GM10248 (cell line): ENCODE results near the gene RASA3.

Experiments used
- CTCF ChIA-PET: fragments of 300-600 bp; sonication (Branson Sonifier 250); formaldehyde crosslinking; extraction: SDS; loops from one replicate; lab custom pipeline; 2021; ENCODE audit warnings: antibody characterized with exemption; lab: Yijun Ruan, JAX
- POLR2A ChIA-PET: fragments of 350-650 bp; sonication (Branson Sonifier 250); formaldehyde crosslinking; extraction: SDS; loops from one replicate; lab custom pipeline; 2020; ENCODE audit warnings: antibody characterized with exemption; lab: Yijun Ruan, JAX
- DNase-seq: peaks from one replicate; pipeline ENCODE4 v3.0.0; 2012; ENCODE audit errors: extremely low spot score
- TF ChIP-seq, protein P1 (sequence below): IDR thresholded peaks from 2 replicates; pipeline ENCODE4 v1.5.1; 2012; ENCODE audit warnings: mild to moderate bottlenecking, low read depth; ENCODE audit errors: extremely low read depth, missing control alignments, control extremely low read depth

The RASA3 gene

GRCh38 chr13:113955691-113956090, 176.7 kb downstream of the RASA3 start:
- CTCF ChIA-PET, result no interaction called here
- POLR2A ChIA-PET, result no interaction called here
- no peak for DNase-seq
- TF ChIP-seq, protein P1, sequence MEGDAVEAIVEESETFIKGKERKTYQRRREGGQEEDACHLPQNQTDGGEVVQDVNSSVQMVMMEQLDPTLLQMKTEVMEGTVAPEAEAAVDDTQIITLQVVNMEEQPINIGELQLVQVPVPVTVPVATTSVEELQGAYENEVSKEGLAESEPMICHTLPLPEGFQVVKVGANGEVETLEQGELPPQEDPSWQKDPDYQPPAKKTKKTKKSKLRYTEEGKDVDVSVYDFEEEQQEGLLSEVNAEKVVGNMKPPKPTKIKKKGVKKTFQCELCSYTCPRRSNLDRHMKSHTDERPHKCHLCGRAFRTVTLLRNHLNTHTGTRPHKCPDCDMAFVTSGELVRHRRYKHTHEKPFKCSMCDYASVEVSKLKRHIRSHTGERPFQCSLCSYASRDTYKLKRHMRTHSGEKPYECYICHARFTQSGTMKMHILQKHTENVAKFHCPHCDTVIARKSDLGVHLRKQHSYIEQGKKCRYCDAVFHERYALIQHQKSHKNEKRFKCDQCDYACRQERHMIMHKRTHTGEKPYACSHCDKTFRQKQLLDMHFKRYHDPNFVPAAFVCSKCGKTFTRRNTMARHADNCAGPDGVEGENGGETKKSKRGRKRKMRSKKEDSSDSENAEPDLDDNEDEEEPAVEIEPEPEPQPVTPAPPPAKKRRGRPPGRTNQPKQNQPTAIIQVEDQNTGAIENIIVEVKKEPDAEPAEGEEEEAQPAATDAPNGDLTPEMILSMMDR, result no peak

DNA sequence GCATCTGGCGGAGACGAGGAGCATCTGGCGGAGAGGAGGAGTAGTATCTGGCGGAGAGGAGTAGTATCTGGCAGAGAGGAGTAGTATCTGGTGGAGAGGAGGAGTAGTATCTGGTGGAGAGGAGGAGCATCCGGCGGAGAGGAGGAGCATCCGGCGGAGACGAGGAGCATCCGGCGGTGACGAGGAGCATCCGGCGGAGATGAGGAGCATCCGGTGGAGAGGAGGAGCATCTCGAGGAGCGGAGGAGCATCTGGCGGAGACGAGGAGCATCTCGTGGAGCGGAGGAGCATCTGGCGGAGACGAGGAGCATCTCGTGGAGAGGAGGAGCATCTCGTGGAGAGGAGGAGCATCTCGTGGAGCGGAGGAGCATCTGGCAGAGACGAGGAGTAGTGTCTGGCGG, 177.2 kb downstream of the RASA3 start:
- CTCF ChIA-PET, result no interaction called here
- TF ChIP-seq, protein P1, result no peak
- no peak for DNase-seq
- POLR2A ChIA-PET, result no interaction called here

GRCh38 chr13:113954046-113954835, 178.2 kb downstream of the RASA3 start:
- TF ChIP-seq, protein P1, result no peak
- CTCF ChIA-PET, result interaction anchor here (0.9 kb wide), 1 partner anchor 272 kb away, joined by 3 read pairs; no protein-coding TSS in a partner anchor
- POLR2A ChIA-PET, result no interaction called here
- DNase-seq, result no peak

GRCh38 chr13:113953561-113953960, 178.9 kb downstream of the RASA3 start:
- TF ChIP-seq, protein P1, result no peak
- ChIA-PET POLR2A (no interaction called here), CTCF (interaction anchor here (0.7 to 1.2 kb wide), 3 partner anchors 249 to 272 kb away, joined by 3 to 4 read pairs (median 3); no protein-coding TSS in a partner anchor)
- DNase-seq, result no peak

DNA sequence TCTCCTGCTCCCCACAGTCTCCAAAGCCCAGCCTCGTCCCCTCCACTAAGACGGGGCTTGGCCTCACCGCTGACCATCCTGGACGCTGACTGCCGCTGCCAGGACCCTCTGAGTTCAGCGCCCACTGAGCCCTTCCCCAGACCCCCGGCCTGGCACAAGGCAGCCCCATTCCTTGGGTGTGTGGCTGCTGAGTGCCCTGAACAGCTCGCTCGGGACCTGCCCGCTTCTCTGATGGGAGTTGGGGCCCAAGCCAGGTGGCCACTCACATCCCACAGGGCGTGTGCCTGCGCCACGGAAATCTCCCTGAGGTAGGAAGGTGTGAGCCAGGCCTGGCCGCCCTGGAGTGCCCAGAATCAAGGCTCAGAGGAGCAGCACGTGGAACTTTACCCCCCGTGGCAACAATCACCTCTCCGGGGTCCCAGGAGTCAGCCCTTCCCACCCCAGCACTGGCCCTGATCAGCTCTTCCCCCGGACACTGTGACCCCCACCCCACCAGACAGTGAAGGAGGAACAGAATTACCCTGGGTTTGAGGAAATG, 179.4 kb downstream of the RASA3 start:
- no peak for DNase-seq
- TF ChIP-seq, protein P1, result no peak
- ChIA-PET POLR2A (no interaction called here), CTCF (interaction anchor here (0.7 to 1.2 kb wide), 3 partner anchors 250 to 273 kb away, joined by 3 to 4 read pairs (median 3); no protein-coding TSS in a partner anchor)

DNA sequence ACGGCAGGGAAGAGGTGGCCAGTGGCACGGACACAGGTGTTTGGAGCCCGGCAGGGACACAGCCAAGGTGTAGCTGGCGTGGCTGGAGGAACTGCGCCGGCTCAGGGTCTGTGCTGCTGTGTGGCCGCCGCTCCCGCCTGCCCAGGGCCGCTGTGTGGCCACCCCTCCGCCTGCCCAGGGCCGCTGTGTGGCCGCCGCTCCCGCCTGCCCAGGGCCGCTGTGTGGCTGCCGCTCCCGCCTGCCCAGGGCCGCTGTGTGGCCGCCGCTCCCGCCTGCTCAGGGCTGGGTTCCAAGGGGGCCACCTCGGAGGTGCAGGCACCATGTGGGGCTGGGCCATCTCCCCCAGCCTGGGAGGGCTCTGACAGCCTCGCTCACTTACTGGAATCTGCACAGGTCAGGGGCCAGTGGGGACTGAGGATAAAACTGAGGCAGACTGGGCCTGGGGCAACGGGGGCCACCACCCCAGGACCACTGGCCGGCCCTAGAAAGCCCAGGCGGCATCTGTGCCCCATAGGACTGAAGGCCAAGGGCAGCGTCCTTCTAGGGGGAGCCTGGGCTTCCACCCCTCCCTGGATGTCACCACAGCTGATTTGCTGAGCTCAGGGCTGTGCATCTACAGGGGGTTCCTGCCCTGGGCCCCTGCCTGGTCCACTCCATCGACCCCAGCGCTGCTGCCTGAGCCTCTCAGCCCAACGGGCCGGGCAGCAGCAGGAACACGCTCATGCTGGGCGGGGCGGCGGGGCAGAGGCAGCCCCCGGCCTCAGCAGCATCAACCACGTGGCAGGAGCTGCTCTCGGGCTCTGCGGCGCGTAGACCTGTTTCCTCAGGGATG, 180.1 kb downstream of the RASA3 start:
- ChIA-PET CTCF (interaction anchor here (1.2 kb wide), 2 partner anchors 250 to 274 kb away, joined by 3 to 4 read pairs; no protein-coding TSS in a partner anchor), POLR2A (no interaction called here)
- TF ChIP-seq, protein P1, result no peak
- DNase-seq, result no peak
